GM03348 (cell line): ENCODE results near the gene FAM13A.
A peak's percentile ranks its signal among the peaks of the same experiment; 100 is the strongest.

ENCODE experiments used
- DNase-seq: peaks from one replicate; pipeline ENCODE4 v3.0.0; 2012; ENCODE audit warnings: low spot score

Gene FAM13A

DNA sequence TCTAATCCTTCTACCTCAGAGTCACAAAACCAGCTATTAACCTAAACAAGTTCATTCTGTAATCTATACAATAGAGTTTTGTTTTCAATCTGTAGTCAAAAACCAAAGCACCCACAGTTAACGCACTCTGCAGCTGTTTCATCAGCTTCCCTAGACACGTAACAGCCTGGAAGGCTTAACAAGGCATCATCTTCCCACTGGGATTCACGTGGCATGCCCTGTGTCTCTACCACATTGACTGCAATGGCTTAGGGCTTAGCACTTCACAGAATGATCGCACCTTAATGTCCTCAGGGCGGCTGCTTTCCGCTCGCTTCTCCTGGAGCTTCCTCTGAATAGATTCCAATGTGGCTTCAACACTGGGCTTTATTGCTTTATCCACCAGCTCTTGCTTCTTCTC lies 309.6 kb downstream of the FAM13A start:
- no peak for DNase-seq

DNA sequence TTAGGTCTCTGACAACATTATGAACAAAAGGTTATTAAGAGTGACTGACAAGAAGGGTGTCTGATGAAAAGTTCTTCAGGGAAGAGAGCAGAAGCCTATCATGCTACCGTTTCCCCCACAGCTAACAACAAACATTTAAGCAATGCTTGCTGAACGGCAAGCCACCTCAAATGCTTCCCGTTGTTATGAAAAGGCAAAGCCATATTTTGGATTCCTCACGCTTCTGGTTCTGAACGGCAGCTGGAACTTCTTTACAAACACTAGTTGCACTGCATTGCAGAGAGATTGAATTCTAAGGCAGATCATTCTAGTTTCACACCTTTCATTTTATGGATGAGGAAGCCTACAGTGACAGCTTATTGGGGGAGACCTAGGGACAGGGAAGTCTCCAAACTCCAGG lies 310.8 kb downstream of the FAM13A start:
- DNase-seq = no peak

DNA sequence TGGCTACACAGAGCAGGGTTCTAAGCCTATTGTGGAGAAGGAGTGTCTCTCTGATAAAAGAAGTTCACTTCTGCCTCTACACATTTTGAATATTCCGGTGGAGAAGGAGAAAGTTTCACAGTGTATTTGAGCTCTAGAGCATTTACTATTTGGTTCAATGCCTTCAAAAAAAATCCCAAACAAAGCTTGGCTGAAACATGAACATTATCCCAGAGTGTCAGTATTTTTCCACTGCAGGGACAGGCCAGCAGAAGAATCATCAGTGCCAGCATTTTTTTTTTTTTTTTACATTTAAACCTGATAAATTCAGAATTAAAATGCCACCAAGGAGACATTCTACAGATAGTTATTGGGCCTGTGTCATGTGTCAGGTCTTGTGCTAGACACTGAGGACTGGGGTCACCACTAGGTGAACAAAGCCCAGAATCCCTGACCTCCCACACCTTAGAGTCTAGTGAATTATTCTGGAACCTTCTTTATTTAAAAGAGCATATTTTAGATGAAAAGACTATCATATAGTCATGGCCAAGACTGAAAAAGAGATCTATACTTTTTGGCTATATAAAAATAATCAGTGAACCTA lies 311.3 kb downstream of the FAM13A start:
- DNase-seq = no peak

DNA sequence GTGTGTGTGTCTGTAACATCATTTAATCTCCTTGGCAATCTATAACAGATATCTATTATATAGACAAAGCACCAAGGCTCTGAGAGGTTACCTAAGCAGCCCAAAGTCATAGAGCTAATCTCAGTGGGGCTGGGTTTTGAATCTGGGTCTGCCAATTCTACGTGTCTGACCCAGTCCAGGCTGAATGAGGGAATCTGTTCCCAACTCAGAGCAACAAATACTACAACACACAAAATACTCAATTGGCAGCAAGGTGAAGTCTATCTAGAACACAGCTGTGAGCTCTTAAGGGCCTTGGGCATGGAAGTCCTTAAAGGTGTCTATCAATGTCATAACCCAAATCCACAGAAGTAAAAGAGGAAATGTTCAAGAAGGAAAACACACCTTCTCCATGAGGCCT lies 311.8 kb downstream of the FAM13A start:
- DNase-seq = no peak

DNA sequence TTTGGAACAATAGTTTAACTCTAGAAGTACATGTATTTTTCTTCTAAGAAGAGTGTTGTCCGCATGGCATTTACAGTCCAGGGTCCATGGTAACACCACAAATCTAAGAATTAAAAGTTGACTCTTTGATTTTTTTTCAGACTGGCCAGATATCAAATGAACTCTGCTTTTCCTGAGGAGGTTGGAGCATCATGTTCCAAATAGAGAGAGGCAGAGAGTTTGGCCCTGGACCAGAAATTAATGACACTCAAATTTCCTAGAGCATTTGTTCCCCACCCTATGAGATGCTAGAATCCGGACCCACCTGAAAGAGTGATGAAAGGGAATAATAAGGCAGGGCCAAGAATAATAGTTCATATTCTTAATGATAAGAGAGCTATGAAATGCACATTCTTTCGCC lies 312.4 kb downstream of the FAM13A start:
- no peak for DNase-seq

DNA sequence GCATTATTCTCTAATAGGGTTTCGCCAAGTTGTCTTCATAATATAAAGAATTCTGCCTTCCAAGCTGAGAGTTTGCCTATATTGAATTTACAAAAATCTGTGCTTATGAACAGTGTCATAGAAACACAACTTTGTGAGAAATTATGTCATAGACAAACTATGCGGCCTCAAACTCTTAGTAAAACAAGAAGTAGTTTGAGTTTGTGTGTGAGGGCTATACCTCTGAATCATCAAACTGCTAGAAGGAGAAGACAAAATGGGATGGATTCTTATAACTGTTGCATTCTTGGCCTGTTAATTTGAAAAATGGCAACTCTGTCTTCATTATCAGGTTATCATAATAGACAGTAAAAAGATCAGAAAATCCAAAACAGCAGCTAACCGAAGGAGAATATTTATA lies 313.3 kb downstream of the FAM13A start:
- peak; percentile 31 for DNase-seq

DNA sequence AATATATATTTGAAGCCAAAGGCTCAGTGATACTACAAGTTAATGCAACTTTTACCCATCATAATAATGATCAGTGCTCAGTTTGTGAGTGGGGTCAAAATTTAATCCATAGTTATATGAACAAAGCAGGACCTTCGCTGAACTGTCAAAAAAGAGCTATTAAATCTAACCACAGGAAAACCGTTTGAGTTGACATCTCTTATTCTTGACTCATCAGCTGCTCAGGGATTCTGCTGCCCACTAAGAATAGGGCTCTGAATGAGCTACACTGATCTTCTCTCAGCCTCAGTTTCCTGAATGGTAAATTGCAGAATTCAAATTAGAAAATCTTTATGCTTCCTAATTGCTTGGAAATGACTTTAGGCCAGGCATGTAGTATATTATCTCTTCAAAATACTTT lies 314.4 kb downstream of the FAM13A start:
- DNase-seq = no peak

DNA sequence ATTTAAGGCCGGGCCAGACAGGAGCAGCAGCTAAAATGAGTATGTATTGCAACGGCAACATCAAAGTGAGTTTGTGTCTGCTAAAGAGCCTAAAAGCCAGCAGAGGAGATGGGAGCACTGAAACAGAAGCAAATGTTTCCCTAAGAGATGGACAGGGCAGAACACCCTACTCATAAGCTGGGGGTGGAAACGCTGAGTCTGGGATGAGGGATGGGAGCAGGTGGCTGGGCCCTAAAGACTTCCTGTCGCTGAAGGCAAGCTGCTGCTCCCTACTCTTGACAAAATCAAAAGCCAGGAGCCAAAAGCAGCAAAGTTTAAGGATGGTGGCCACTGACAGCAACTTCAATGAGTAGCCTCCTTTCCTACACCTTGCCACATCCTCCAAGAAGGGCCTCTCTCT lies 318.8 kb downstream of the FAM13A start:
- no peak for DNase-seq

DNA sequence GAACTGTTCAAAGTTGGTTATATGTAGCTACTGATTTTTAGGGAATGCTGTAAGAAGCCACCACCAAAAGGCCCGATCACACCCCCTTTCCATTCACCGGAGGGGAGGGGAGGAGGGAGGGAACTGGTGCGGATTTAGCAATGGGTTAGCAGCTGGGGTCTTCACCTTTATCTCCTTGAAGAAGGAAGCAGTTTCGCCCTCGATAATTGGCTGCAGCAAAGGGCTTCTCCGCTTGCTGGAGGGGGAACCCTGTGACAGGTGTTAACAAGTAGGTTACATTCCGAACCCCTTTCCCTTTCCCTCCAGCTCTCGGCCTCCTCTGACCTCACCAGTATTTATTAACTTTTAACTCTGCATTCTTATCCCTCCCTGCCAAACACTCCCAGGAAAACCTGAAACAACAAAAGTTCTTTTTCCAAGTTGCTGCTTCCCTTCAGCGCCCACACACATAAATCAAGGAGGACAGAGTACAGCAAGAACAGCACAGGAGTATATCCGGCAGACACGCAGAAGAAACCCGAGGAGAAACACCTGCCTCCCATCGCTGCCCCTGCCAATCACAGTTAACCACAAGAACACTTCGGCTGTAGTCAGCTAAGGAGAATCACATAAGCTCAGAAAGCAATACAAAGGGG lies 319.6 kb downstream of the FAM13A start:
- no peak for DNase-seq

DNA sequence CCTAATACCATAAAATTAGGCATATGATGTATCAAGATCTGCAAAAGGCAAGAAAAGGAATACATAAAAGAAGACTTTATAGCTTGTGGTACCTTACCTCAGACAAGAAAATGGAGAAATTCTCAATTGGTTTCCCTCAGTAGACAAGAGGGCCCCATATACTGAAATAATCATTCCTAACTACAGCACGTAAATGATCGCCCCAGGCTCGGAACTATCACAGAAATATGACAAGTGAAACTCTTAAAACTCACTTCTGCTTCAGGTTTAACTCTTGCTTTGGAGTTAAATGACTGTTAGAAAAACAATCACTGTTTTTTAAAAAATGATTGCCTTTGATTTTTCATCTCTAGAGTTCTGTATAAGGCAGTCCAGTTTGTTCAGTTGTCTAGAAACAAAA lies 320.7 kb downstream of the FAM13A start:
- DNase-seq = no peak

DNA sequence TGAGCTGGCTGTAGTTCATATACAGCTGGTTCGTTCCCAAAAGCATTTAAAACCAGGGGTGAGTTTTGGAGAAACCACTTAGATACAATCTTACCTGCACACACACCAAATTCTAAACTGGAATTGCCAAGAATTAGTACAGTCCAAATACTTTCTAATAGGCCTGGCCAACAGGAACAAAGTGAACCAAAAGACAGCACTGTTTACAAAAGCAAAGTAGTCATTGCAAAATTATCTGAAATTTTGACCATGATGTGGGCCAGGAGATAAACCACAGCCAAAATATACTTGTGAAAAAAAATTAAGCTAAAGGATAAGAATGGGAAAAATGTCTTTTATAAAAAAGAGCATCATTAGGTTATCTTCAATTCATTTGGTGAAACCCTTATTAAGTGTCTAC lies 321.4 kb downstream of the FAM13A start:
- DNase-seq = no peak

DNA sequence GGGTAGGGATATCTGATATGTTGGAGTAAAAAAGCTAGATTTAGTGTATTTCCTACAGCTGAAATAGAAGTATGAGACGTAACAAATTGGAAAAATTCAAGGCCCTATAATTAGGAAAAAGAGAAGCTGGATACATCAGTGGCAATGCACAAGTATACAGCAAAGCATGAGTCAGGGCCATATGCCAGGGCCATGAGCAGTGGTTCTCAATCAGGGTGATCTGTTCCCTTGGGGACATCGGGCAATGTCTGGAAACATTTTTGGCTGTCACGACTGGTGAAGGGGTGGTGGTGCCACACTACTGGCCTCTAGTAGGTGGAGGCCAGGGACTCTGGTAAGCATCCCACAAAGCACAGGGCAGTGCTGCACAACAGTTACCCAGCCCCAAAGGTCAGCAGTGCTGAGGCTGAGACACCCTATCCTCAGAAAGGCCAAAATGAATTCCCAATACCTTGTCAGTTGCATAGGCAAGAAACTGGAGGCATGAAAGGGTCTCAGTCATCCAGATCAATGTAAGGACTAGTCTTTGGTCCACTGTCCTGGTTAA lies 322.5 kb downstream of the FAM13A start:
- no peak for DNase-seq

DNA sequence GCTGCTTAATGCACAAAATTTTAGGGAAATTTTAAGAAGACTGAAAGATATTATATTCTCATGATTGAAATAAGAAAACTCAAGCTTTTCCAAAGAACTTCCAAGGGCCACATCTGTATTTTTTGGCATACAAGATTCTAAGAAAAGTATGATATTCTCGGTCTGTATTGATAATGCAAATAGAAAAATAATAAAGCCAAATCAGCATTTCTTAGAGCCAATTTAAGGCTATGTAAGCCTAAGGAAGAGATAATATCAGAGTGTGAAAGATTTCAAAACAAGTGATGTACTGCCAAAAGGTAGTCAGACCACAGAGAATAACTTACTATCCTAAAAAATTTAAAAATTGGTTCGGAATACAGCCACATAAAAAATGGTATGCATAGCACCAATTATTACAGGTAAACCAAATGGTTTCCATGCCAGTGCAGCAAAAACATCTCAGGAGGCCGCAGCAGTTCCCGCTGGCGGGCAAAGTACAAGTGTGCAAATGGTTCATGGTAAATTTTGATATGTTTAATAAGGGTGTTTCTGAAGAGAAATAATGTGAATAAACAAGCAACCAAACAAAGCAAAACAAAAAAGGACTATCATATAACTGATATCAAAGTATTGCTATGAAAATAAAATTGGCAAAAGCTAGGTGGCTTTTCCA lies 324.1 kb downstream of the FAM13A start:
- DNase-seq = no peak

DNA sequence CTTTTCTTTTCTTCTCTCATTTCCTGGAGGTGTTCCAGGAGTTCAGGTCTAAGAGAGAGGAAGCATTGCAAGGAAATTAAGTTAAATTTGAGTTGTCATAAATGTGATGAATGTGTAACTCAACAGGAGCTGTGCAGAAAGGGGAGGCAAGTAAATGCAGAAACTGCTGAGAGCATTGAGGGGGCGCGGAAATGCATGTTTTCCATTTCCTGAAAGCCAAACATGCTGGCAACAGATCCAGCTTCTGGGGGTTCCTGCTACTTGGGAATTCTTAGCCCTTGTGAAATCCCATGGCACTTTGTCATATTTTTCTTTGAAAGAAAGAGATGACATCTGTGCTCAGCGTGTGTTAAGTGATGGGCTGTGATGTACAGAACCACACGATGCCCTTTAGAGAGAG lies 325.6 kb downstream of the FAM13A start:
- no peak for DNase-seq

DNA sequence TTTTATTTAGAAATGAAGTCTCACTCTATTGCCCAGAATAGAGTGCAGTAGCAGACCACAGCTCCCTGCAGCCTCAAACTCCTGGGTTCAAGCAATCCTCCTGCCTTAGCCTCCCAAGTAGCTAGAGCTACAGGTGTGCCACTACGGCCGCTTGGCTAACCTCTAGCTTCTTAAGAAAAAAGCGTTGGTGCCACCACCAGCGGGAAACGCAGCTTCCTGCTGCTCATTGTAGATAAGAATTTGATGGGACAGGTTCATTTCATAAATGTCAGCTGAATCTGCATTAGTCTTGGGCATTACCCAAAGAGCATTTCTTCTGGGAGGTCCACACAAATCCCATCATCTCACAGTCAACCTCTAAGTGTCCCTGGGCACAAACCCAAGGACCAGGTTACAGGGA lies 326.2 kb downstream of the FAM13A start:
- no peak for DNase-seq

DNA sequence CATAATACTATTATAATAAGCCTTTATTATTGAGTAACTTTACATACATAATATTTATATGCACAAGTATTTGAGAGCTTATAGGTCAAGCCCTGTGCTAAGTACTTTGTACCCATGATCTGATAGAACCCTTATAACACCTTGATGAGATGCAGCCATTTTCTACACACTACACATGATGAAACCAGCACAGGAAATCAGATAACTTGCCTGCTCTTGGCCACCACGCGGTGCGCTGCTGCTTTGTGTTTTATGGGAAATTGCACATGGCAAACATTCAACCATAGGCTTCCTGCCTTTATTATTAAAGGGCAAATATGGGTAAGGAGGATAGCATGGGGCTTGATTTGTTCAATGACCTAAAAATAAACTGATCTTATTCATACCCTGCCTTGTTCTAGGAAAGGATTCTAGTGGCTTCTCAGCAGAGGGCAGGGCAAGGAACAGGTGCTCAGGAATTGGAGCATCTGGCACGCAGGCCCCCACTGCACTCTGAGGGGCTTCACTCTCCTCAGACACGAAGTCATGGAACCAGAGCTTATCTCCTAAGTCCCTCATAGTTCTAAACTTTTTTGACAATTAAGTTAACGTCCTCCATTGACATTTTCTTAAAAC lies 327.7 kb downstream of the FAM13A start:
- DNase-seq = no peak

DNA sequence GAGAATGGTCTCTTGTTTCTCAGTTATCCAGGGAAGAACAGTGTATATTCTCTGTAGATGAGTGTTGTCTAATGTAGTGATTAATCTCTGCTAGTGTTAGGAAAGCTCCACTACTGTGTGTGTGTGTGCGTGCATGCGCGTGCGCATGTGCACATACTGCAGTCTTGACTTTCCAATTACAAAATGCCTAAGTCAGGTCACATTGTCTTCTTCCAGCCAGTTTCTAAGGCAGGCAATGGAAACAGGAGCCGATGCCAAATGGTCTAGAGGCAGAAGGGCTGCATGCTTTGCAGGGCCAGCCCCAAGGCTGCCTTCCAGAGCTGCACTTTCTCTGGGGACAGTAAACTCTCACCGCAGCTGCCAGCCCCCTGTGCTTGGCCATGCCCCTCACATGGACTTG lies 328.8 kb downstream of the FAM13A start:
- no peak for DNase-seq

DNA sequence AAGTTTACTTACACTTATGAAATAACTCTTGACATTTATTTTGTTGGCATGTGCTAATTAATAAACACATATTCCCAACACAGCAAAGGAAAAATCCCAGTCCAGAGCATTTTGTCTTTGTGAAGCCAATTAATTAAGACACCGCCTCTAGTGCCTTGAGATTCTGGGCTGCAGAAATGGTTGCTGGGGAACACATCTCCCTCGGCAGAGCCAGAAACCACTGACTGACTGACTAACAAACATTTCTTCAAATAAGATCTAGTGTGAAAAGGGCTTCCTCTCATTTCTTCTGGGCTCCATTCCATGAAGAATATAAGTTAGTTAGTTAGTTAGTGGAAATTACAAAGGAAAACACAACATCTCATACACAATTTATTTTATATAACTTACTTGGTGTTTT lies 331.0 kb downstream of the FAM13A start:
- no peak for DNase-seq

DNA sequence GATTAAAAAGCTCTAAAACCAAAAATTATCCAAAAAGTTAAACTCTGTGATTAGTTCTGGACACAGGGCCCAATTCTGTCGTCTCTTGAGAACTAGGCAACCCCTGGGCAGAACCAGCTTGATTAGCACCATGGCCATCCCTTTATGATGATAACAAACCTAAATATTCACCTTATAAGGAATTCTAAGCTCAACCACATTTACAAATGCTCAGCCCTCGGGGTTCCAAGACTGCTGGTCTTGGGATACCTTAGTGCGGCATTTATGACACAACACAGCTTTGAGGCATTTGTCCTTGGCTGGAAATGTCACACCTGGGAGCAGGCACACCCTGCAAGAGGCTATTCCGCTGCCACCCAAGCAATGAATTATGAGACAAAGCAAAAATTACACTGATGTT lies 331.8 kb downstream of the FAM13A start:
- DNase-seq = no peak

DNA sequence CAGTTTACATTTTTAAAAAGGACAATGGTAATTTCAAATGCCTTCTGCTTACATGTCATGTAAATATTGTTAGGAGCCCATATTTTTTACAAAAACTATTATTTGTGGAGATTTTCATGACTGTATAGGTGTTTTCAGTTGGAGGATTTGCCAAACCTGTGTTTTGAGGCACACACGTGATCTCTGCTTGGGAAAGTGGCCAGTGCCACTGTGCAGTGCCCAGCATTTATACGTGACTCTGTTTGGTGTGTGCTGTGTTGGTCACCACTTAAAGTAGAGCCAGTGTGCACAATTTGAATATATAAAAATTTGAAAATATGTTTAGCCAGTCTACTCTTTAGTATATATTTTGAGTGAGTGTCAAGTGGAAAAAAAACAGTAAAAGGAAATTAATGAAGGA lies 332.6 kb downstream of the FAM13A start:
- DNase-seq = no peak

DNA sequence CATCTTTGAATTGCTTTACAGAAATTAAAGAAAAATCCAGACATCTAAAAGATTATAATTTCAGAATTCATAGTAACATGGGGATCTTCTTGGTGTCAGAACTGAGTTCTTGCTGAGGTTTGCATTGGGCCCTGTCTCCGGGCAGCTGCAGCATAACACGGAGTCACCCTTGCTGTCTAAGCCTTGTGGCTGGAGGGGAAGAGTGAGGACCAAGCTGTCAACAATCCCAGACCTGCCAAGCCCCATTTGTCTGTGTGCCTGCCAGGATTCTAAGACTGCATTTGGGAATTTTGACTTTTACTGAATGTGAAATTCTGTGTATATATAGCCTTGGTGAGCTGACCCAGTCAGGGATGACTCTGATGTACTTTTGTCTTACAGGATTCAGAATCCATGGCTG lies 334.2 kb downstream of the FAM13A start:
- no peak for DNase-seq

DNA sequence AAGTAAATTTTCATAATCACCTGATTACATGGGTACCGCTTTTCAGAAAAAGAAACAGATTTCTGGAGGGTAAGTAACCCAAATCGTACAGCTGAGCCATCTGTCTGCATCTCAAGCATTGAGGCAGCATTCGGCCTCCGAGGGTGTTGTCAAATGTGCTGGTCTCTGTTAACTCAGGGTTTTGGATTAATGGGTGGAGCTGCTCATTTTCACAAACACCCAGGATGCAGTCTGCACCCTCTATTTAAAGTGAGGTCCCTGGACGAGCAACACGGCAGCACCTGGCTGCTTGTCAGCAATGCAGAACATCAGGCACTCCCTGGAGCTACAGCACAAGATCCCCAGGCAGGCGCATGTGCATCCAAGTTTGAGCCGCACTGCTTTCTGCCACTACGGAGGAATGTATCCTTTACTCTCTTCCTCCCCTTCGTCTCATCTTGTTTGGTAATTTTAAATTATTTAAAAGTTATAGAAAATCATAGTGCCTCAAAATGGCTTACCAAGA lies 334.7 kb downstream of the FAM13A start:
- DNase-seq = no peak
